Testis (tissue), 3 donors: ENCODE data around the gene KRT3. TPM values are rescaled to one million over a fixed set of nuclear protein-coding genes. Genes with fewer than 3 reads are reported as not detected.

ENCODE experiments used
- DNase-seq: peaks from one replicate; pipeline ENCODE4 v3.0.0-alpha.2; 2019
- H3K27ac ChIP-seq, 2 donors: fragments of 200-600 bp; sonication (generic); one replicate each; pipeline ENCODE4 v1.5.1; 2019
- H3K27me3 ChIP-seq: fragments of 200-600 bp; sonication (generic); one replicate; pipeline ENCODE4 v1.5.1; 2019
- H3K36me3 ChIP-seq: fragments of 200-600 bp; sonication (generic); one replicate; pipeline ENCODE4 v1.5.1; 2017; ENCODE audit warnings: low read depth; ENCODE audit errors: missing control alignments
- H3K4me1 ChIP-seq: fragments of 200-600 bp; sonication (generic); one replicate; pipeline ENCODE4 v1.5.1; 2019
- H3K4me3 ChIP-seq, 2 donors: fragments of 200-600 bp; sonication (generic); one replicate each; pipeline ENCODE4 v1.5.1; 2017 to 2019
- H3K9me3 ChIP-seq: fragments of 200-600 bp; sonication (generic); one replicate; pipeline ENCODE4 v1.5.1; 2017
- CTCF ChIP-seq, 3 experiments: fragments of 450-650 bp in 2 of 3; fragments of 200-600 bp in 1 of 3; sonication (generic) in 1 of 3; IDR thresholded peaks; one replicate each; pipeline ENCODE4 v1.5.1; 2016 to 2019; ENCODE audit warnings: antibody characterized with exemption in 3 of 3, mild to moderate bottlenecking in 2 of 3, moderate library complexity in 1 of 3
- POLR2A ChIP-seq: fragments of 450-650 bp; IDR thresholded peaks from one replicate; pipeline ENCODE4 v1.6.1; 2017; ENCODE audit warnings: antibody characterized with exemption, mild to moderate bottlenecking, moderate library complexity
- WGBS, 2 donors: methylation state at CpG; one replicate each; pipeline ENCODE4 v1.1.5; 2018; 5-methylcytosine and 5-hydroxymethylcytosine counted together
- intact Hi-C: fragments of 100-400 bp; cut with DNase I; formaldehyde crosslinking; loops from one replicate; pipeline ENCODE4 v1.15.1; 2023; ENCODE audit warnings: low total_unique reads
- polyA plus RNA-seq: library from polyadenylated mRNA; stranded (reverse); fragments of 350-450 nt; fragmentation: Illumina TruSeq; extraction: RNeasy Lipid Tissue Mini Kit (QIAGEN cat#74804); gene quantifications from one replicate; pipeline ENCODE4 v1.2.3, GENCODE V29; 2014; ENCODE audit warnings: low read depth, low replicate concordance; ENCODE audit not compliant: insufficient read depth
- total RNA-seq, 2 donors: library from RNA; depleted of rRNA; stranded (reverse); fragments of >200 nt; gene quantifications; one replicate each; pipeline ENCODE4 v1.2.3, GENCODE V29; 2016

KRT3 gene
- total and polyA plus RNA-seq, 3 donors from 2014 or later, result not detected

GRCh38 chr12:52837781-52838608, 42.1 kb upstream of the KRT3 start:
- no peaks in the 10 kb centered on the region for H3K36me3 ChIP-seq
- whole genome bisulfite sequencing, 2 donors, result 89 to 93% methylated on average over 6 of the region's 6 CpGs
- intact Hi-C loops, result no loop called here

GRCh38 chr12:52837413-52837741, 41.5 kb upstream of the KRT3 start:
- intact Hi-C loops, result no loop called here
- no peak for TF ChIP-seq POLR2A
- TF ChIP-seq CTCF (IDR thresholded peaks at IDR 0.05), result no peak
- WGBS, 2 donors, result 83 to 88% methylated on average over 9 of the region's 9 CpGs
- Histone ChIP-seq H3K4me3 (no peak overlapping the region), H3K27ac (no peak overlapping the region), H3K9me3 (no peaks in the 10 kb centered on the region), H3K4me1 (no peaks in the 10 kb centered on the region), H3K27me3 (no peaks in the 10 kb centered on the region), H3K36me3 (no peaks in the 10 kb centered on the region)
- no peak for DNase-seq

More at GRCh38 chr12:52837781-52838608, 42.1 kb upstream of the KRT3 start:
- DNase-seq, result no peak
- H3K4me1 ChIP-seq, result no peaks in the 10 kb centered on the region
- H3K27ac ChIP-seq, result no peak overlapping the region
- H3K4me3 ChIP-seq, result no peak overlapping the region
- H3K27me3 ChIP-seq, result no peaks in the 10 kb centered on the region
- H3K9me3 ChIP-seq, result no peaks in the 10 kb centered on the region
- TF ChIP-seq POLR2A, result no peak
- TF ChIP-seq CTCF (IDR thresholded peaks at IDR 0.05), result no peak

- Histone ChIP-seq H3K4me1 (no peaks in the 10 kb centered on the region), H3K27me3 (no peaks in the 10 kb centered on the region), H3K27ac (no peak overlapping the region), H3K36me3 (no peaks in the 10 kb centered on the region), H3K9me3 (no peaks in the 10 kb centered on the region), H3K4me3 (no peak overlapping the region)
- intact Hi-C loops, result no loop called here
- no peak for TF ChIP-seq CTCF (IDR thresholded peaks at IDR 0.05)
- TF ChIP-seq POLR2A, result no peak
- DNase-seq, result no peak
- 91 to 94% methylated on average over 9 of the region's 9 CpGs for WGBS, 2 donors
These were observed 40.8 kb upstream of the KRT3 start for GRCh38 chr12:52836491-52837412.

GRCh38 chr12:52836042-52836466, 40.1 kb upstream of the KRT3 start:
- TF ChIP-seq POLR2A (no peak), CTCF (IDR thresholded peaks at IDR 0.05) (no peak)
- no peak for DNase-seq
- no peak overlapping the region for H3K4me3 ChIP-seq
- H3K27me3 ChIP-seq, result no peaks in the 10 kb centered on the region
- intact Hi-C loops, result no loop called here
- no peak overlapping the region for H3K27ac ChIP-seq
- H3K36me3 ChIP-seq, result no peaks in the 10 kb centered on the region
- no peaks in the 10 kb centered on the region for H3K4me1 ChIP-seq
- WGBS, 2 donors, result 75 to 88% methylated on average over 6 to 7 of the region's 7 CpGs
- no peaks in the 10 kb centered on the region for H3K9me3 ChIP-seq
